CD4-positive, alpha-beta T cell treated with Interleukin-6 at 100 ng/mL for 8 hours (primary cell): ENCODE results near the gene CADM2.

Source experiments
- DNase-seq: peaks from one replicate; pipeline ENCODE4 v3.0.0-alpha.2; 2020; ENCODE audit warnings: mixed read lengths, low spot score

The CADM2 gene

DNA sequence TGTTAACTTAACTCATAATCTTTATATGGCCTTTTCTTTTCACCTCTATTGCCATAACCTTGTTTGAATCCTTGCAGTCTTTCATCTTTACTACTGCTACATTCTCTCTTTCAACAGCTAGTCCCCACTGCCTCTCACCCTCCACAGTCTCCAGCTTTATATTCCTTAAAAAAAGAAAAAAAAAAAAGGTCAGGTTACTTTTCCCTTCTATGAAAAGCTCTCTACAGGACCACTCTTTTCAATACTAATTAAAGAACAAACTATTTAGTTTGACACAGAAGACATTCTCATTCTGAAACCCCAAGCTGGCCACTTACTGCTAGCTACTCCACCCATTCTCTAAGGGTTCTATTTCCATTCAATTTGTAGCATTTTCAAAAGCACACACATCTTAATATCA is 25.6 kb downstream of the CADM2 start:
- DNase-seq: no peak

- no peak for DNase-seq
These were observed 27.0 kb downstream of the CADM2 start for GRCh38 chr3:84985795-84986194.

GRCh38 chr3:84987706-84988504 is 29.1 kb downstream of the CADM2 start:
- DNase-seq: no peak

DNA sequence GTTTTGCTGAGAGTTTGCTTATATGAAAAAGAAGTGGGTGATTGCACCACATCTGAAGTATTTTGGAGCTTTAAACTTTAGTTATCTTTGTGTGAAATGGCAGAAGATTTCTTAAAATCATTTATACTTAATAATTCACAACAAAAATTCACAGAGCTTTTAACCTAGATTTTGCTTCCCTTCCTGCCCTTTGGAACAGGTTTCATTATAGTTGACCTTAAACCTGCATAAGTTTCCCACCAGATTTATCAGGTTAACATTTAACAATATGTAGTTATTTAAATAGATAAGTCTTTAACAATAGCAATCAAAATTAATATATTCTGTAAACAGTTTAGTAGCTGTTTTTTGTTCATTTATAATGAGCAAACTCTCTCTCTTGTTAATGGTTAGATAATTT is 30.3 kb downstream of the CADM2 start:
- DNase-seq: no peak

- no peak for DNase-seq
These were observed 32.7 kb downstream of the CADM2 start for GRCh38 chr3:84991422-84991900.

- DNase-seq: no peak
These were observed 35.2 kb downstream of the CADM2 start for GRCh38 chr3:84993956-84994355.

- no peak for DNase-seq
These were observed 39.8 kb downstream of the CADM2 start for GRCh38 chr3:84998545-84998944.

DNA sequence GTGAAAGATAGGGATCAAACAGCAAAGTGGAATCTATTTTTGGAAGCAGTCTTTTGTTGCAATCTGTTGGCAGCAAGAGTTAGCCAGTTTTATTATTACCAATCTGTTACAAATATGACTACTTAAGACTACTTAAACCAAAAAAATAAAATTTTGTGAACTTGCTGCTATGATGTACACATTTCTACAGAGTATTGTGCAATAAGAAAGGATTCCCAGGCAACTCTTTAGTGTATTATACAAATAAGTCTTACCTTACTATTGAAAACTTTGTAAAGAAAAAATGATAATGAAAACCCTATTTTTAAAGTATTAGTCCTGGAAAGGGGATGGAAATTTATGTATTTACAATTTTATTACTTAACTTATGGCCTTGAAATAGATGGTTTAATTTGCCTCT is 44.7 kb downstream of the CADM2 start:
- DNase-seq: no peak

DNA sequence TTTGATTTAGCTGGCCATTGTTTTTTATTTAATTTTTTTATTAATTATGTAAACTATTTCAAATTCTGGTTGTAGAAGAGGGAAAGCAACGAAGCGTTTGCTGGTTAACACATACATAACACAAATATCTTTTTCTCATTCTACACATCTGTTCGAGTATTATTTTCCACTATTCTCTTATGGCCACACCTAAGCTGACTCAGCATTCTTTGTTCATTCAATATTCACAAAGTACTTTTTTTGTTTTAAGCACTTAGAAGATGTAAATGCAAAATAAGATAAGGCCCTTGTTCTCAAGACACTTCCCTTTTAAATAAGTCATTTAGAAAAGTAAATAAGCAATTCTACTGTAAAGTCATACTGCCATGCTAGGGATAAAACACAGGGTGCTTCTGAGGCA is 45.4 kb downstream of the CADM2 start:
- no peak for DNase-seq

GRCh38 chr3:85005946-85006345 is 47.2 kb downstream of the CADM2 start:
- no peak for DNase-seq

DNA sequence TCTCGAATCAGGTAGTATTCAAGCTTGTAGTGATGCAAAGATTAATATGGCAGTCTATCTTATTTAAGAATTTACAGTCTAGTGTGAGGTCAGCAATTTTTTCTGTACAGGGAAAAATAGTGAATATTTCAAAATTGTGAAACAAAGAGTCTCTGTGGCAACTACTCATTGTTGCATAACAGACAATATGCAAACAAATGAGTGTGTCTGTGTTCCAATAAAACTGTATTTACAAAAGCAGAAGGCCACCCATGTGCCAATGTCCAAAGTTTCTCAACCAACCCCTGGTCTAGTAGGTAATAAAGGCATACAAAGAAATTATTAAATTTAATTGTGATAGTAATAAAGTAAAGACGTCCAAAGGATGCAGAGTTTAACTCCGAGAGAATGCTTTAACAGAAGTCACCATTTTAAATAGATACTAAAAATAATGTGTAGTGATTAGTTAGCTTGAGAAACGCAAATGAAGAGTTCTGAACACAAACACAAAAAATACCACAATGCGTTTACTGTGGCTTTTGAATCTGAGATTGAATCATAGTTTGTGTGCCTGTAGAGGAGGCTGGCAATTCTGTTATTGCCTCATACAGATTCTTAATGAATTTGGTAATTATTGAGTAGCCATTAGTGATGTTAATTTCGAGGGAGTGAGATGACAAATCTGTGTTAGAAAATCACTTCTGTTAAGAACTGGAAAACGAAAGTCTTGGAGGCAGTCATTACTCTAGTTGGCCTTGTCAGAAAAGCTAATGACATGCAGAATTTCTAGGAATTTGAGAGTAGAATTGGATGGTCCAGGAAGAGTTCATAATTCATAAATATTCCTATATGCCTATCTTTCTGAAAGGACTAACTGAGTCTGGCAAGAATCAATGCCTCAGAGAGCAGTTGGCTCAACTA is 48.7 kb downstream of the CADM2 start:
- no peak for DNase-seq

- no peak for DNase-seq
These were observed 62.0 kb downstream of the CADM2 start for GRCh38 chr3:85020828-85021227.

- DNase-seq: no peak
These were observed 71.3 kb downstream of the CADM2 start for GRCh38 chr3:85030052-85030451.

DNA sequence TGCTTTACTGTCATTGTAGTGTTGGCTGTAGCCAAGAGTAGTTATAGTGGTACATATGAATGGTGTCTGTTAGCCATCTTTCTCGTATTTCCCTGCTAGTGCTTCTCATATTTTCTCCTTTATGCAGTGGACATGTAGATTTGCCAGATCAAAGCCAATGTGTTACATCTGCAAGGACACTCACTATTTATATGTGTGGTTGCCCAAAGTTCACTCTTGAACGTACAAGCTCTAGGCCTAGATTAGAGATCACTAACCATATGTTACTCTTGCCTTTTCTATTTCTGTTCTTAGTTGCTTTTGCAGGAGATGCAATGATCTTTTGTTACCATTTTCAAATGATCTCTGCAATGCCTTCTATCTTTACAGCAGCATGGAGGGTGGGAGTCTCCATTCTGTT is 78.4 kb downstream of the CADM2 start:
- DNase-seq: no peak

DNA sequence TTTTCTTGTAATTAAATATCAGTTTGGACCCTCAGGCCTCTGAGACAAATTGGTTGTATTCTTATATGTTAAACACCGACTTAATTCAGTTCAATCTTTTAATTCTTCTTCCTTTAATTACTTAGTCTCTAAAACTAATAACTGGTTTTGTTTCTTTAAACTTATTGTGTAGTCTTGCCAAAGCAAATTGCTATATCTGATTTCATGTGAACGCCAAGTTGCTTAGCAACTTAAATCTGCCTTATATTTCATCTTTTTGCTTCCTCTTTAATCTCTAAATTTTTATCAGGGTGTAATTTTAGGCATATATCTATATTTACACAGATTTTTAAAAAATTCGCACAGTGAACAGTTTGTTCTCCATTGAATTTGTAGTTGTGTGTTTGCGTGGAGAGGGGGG is 82.2 kb downstream of the CADM2 start:
- DNase-seq: no peak

GRCh38 chr3:85041562-85042055 is 82.8 kb downstream of the CADM2 start:
- DNase-seq: no peak

DNA sequence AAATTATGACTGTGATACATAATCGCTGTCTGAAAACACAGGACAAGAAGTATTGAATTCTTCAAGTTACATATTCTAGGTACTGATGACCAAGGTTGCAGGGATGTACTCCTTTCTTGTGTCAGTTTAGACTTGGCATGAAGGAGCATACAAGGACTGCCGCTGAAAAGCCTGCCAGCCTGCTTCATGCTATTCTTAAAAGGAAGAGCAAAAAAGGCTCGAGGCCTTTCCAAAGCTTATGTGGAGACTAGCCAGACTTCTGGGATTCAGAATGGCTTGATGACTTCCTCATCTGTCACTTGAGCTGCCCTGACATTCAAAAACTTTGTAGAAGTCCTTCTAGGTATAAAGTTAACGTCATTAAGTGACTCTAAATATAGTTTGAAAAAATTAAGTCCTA is 92.0 kb downstream of the CADM2 start:
- no peak for DNase-seq

DNA sequence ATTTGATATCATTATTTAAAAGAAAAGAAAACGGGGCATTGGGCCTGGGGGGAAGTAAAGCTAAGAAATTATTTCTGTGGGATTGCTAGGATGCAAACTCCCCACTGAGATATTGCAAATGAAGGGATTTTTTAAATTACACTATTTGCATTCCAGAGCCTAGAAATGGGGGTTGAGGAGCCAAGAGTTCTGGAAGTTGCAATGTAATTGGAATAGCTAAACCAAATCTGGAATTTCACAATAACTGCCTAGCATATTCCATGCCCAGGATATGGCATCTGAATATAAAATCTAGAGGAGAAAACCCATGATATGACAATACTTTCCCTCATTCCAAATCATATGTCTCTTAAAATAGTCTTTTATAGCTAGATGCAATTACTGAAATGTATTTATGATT is 93.0 kb downstream of the CADM2 start:
- no peak for DNase-seq

DNA sequence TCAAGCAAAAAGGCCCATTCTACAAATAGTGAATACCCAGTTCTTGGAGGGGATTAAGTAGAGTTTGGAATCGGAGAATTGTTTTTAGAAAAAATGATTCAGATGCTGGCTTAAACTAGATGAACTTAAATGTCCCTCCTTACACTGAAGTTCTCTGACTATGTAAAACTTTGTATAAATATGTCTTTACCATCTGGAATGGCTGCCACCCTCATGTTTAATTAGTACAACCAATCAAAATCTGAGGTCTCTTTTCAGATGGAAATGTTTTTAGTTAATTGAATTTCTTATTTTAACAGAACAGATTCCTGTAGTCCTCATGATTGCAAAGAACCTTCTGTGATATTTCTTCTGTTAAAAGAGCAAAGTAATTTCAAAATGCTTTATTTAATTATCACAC is 94.8 kb downstream of the CADM2 start:
- no peak for DNase-seq

DNA sequence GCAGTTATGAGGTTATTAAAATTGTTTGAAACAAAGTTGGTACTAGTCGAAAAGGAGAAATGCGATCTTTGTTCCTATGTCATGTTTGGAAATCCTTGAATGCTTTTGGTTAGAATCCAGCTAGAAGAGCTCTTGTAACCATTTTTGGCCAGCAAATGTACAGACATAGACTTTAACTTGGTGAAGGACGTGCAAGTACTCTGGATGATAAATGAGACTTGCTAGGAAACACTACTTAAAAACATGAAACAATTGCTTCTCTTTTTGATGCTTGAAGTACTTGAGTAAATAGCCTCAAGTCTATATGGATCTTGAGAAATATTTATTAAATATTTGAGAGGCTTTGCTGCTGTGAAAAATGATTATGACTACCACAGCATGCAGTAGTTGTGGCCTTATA is 95.8 kb downstream of the CADM2 start:
- DNase-seq: no peak

- DNase-seq: no peak
These were observed 110.1 kb downstream of the CADM2 start for GRCh38 chr3:85068911-85069310.

GRCh38 chr3:85074003-85074402 is 115.2 kb downstream of the CADM2 start:
- no peak for DNase-seq

GRCh38 chr3:85075663-85076062 is 116.9 kb downstream of the CADM2 start:
- DNase-seq: no peak
